GM12875 (cell line): Measurements from ENCODE around the gene GRM4.

Experiments
- H3K4me3 ChIP-seq: one replicate; pipeline ENCODE4 v1.5.1; 2011; ENCODE audit warnings: low read depth, low read length, control low read depth
- CTCF ChIP-seq: IDR thresholded peaks from 2 replicates; pipeline ENCODE4 v1.5.1; 2011; ENCODE audit warnings: low read depth, mild to moderate bottlenecking, control low read depth, inconsistent platforms, low read length, moderate library complexity, borderline replicate concordance; ENCODE audit not compliant: insufficient read depth

The GRM4 gene

GRCh38 chr6:34114695-34115402 is 31.0 kb downstream of the GRM4 start:
- no peak overlapping the region for H3K4me3 ChIP-seq
- TF ChIP-seq CTCF: no peak

- no peak overlapping the region for H3K4me3 ChIP-seq
- TF ChIP-seq CTCF: no peak
Observed at GRCh38 chr6:34113532-34113931, 32.4 kb downstream of the GRM4 start.

GRCh38 chr6:34112126-34112525 is 33.8 kb downstream of the GRM4 start:
- H3K4me3 ChIP-seq: no peak overlapping the region
- TF ChIP-seq CTCF: no peak

GRCh38 chr6:34110610-34111009 is 35.3 kb downstream of the GRM4 start:
- TF ChIP-seq CTCF: no peak
- H3K4me3 ChIP-seq: no peak overlapping the region

GRCh38 chr6:34108176-34108575 is 37.7 kb downstream of the GRM4 start:
- TF ChIP-seq CTCF: no peak
- no peak overlapping the region for H3K4me3 ChIP-seq

GRCh38 chr6:34106900-34107299 is 39.0 kb downstream of the GRM4 start:
- no peak for TF ChIP-seq CTCF
- H3K4me3 ChIP-seq: no peak overlapping the region

- TF ChIP-seq CTCF: no peak
- H3K4me3 ChIP-seq: no peak overlapping the region
Observed at GRCh38 chr6:34106421-34106820, 39.5 kb downstream of the GRM4 start.
